GM18517 (cell line): Measurements from ENCODE around the gene ARHGEF1.
A peak's percentile ranks its signal among the peaks of the same experiment; 100 is the strongest.
"Not testable (repeated sequence)": the region's sequence is repeated elsewhere in the genome, so short reads cannot be mapped to it uniquely, and the experiment has no call there.

ENCODE experiments used
- ATAC-seq: cut with Tn5 transposase; IDR thresholded peaks from one replicate; pipeline ENCODE4 v1.9.1; 2021; ENCODE audit warnings: mild to moderate bottlenecking, moderate library complexity; ENCODE audit not compliant: unreplicated experiment

ARHGEF1 gene

DNA sequence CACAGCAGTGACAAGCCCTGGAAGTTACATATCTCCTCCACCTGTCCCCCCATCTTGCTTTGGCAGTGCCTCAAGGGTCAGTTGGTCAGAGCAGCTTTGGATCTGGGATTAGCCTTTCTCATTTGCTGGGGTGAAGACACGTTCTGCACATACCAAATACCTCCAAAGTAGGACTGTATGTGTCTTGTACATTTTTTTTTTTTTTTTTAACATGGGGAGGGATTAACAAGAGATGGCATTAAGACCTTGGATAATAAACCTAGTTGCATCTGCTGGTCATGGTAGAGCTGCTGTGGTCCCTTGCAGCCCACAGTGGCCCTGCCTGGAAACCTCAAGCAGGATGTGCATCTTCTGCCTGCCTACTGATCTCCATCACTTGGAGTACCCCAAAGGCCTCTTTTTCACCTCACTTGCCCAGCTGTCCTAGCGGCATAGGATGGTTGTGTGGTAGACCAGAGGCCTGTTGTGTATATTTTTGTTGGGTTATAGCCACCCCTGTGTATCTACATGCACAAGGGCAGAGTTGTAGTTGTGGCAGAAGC lies 20.5 kb upstream of the ARHGEF1 start:
- ATAC-seq: no peak

DNA sequence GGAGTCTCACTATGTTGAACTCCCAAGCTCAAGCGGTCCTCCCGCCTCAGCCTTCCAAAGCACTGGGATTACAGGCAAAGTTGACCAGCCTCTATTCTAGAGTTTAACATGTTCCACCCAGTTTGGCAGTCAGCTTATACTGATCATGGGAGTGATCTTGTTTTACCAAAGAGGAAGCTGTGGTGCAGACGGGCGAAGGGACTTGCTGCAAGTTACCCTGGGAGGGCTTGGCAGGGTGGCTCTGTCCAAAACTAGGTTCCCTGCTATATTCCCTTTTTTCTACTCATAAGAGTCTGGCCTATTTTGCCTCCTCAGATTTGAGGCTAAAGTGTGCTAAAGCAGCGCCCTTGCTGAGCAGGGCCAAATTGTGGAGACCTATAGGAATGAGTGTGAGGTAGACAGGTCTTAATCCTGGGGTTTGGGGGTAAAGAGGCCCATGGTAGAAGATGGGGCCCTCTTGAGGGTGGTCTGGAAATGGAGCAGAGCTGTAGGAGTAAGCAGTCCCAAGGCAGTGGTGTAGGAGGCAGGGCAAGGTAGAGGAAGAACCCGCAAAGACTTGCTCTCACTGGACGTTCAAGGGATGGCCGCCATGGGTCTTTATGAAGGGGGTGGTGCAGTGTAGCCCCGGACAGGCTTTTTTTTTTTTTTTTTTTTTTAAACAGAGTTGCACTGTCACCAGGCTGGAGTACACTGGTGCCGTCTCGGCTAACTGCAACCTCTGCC lies 19.6 kb upstream of the ARHGEF1 start:
- ATAC-seq: no peak

DNA sequence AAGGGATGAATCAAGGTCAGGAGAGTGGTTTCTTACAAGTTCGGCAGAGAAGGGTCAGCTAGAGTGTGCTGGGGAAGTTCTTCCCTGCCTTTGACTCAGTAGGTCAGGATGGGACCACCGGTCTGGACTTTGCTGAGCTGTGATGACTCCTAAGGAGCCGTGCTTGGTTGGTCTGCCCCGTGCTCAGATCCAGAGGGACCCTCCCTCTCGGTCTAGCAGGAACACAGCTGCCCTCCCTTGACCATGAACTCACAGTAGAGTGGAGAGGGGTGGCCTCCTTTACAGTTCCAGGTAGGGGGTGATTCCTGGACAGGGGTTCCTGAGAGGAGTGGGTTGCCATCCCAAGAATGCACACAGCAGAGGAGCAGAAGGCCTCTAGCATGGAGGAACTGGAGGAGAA lies 18.6 kb upstream of the ARHGEF1 start:
- ATAC-seq: no peak

DNA sequence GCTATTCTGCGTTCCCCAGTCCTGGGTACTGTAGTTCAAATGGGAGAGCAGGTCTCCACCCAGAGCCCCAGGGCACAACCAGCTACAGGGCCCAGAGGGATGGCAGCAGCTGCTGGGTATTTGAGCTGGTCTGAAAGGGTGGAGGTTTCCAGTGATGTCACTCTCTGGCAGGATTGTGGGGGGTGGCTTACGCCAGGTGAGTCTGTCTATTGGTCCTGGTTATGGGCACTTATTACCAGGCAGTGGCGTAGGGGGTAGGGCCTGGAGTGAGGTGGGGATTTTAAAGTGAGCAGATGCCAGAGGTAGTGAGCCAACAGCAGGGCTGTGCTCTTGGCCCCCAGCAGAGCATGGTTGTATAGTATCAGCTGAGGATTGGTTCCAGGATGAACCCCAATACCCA lies 16.7 kb upstream of the ARHGEF1 start:
- ATAC-seq: no peak

DNA sequence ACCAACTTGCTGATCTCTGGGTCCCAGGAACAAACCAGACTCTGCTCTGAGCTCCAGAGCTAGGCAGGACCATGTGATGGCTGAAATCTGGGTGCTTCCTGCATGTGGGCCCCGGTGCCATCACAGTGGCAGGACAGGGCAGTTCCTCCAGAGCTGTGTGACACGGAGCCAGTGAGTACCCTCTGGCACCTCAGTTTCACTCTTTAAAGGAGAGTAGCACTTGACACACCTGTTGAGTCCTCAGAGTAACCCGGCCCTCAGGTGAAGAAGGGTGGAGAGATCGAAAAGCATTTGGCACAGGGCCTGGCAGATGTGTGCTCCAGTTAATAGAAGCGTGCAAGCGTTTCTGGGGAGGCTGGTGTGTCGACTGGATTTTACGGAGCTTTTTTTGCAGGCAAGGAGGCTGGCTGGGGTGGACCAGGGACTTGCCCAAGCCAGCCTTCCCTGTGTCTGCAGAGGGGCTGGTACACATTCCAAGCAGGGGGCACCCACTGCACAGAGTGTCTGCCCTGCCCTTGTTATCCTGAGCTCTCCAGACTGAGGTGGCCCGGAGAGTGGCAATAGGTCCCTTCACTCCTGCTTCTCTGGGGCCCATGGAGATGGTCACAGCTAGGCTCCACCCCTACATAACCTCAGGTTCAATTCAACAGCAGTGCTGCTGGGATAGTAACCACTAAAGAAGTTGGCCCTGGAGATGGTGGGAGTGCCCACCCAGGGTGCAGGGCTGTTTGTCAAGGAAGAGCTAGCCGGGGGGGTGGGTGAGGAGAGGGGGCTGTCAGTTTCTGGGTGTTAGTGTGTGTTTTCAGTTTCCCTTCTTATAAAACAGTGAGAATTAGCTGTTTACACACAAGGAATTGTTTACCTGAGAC lies 14.6 kb upstream of the ARHGEF1 start:
- ATAC-seq: no peak

DNA sequence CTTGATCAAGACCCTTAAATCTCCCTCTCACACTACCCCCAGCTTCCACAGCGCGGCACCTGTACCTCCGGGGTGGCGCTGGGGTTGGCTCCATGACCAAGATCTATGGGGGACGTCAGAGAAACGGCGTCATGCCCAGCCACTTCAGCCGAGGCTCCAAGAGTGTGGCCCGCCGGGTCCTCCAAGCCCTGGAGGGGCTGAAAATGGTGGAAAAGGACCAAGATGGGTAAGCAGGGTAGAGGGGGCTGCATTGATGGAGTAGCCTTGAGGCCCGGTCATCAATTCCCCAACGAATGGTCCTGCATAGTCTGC lies 14.0 kb upstream of the ARHGEF1 start:
- ATAC-seq: no peak

DNA sequence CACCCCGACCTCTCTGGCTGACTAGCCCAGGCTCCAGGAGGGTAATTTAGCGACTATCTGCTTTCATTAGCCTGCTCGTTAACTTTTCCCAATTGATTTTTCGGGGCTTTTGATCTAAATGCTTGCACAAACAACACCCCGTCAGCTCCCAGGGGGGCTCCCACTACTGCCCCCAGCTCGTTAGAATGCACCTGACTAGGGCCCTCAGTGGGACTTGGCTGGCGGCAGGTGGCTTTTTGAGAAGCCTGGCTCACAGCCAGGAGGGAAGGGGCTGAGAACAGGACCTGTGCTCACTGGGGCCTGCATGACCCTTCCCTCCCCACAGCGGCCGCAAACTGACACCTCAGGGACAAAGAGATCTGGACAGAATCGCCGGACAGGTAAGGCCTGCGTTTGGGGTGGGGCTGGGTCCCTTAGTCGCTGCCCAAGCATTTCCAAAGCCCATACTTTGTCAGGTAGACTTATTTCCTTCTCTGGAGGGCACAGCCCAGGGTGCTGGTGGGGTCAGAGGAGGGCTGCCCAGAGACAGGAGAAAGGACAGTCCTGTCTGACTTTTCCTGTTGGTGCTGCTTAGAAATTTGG lies 13.5 kb upstream of the ARHGEF1 start:
- ATAC-seq: no peak

DNA sequence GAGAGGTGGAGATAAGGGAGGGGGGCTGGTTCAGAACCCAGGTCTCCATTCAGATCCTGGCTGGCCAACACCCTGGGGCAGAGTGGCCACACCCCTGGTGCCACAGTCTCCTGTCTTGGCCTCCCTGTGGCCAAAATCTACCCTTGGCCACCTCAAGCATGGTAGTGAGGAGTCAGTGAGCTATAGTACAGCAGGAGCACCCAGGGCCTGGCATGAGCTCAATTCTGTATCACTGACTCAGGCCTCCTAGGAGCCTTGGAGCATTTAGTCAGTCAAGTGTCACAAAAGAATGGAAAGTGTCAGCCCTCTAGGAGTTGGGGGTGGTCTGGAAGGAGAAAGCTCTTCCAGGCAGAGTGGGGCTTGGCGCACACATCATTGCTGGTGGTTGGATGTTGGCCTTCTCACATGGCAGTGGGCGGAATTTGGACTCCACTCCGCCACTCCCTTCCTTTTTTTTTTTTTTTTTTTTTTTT lies 12.5 kb upstream of the ARHGEF1 start:
- no peak for ATAC-seq

DNA sequence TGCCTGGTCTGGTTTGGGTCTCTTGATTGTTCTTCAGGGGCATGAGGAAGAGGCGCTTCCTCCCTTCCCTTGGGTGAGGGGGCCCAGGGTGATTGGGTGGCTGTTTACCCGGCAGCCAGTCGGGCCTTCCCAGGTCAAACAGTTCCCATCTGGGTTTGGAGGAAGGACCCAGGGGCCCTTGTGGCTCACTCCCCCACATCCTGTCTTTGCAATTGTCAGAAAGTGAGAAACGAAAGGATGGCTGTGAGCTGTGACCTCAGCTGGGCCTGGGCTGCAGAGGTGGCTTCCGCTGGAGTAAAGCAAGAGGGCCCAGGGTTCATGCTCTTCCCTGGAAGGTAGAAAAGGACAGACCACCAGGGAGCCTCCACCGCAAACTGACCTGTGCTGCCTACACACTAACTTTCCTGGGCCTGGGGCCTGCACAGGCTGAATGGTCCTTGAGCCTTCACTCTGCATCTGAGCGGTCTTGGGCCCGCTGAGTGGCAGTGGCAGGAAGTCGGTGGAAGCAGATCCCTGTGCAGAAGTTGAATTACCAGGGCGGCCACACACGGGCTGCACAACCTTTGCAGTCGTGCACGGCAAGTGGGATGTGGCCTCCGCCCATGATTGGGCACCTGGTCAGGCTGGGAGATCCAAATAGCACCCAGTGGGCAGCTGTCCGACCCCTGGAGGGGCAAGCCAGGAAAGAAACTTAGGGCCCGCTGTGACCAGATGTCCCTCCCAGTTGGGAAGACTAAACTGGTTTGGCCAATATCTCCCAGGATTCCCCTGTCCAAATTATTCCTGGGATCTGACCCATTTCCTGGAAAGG lies 11.2 kb upstream of the ARHGEF1 start:
- peak; percentile 38 for ATAC-seq

DNA sequence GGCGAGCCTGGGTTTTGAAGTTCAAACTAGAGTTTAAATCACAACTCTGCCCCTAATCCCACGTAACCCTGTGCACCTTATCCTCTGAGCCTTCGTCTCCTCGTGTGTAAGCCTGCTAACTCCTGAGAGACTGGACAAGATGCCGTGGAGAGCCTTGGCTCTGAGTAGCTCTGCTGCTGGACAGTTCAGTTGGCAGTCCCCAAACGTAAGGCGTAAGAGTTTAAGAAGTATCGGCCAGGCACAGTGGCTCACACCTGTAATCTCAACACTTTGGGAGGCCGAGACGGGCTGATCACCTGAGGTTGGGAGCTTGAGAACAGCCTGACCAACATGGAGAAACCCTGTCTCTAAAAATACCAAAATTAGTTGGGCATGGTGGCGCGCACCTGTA lies 10.6 kb upstream of the ARHGEF1 start:
- no peak for ATAC-seq

DNA sequence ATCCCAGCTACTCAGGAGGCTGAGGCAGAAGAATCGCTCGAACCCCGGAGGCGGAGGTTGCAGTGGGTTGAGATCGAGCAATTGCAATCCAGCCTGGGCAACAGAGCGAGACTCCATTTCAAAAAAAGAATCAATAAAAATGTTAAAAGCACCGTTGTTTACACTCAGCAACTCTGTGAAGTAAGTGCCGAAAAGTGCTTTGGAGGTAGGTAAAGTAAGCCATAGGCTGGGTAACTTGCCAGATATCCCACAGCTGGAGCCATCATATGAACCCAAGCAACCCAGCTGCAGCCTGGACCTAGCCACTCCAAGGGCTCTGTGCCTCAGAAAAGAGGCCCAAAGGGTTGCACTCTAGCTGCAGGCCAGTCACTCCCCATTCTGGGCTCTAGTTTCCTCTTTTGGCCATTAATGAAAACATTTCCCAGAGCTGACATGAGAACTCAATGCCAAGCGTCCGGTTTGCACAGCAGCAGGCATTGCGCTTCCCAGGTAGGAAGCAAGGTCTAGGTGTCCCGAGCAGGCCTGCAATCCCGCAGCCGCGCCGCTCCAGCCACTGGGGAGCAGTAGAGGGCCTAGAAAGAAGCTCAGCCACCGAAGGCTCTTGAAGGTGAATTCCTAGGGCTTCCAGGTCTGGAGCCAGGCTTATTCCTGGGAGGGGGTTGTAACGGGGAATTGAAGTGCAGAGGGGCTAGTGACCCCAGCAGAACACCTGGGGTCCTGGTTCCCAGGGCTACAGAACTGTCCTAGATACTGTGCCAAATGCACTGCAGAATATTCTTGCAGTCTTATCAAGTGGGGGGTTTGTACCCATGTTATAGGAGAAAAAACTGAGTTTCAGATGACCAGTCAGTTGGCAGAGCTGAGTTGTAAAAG lies 10.0 kb upstream of the ARHGEF1 start:
- ATAC-seq: no peak

DNA sequence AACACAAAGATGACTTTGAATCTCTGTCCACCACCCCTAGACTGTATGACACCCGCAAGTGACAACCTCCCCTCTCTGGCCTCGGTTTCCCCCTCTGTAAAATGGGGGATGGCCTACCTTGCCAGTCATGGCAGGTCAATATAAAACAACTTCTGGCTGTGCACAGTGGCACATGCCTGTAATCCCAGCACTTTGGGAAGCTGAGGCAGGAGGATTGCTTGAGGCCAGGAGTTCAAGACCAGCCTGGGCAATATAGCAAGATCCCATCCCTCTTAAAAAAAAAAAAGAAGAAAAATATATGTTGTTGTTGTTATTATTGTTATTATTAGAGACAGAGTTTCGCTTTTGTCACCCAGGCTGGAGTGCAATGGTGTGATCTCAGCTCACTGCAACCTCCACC lies 7.0 kb upstream of the ARHGEF1 start:
- ATAC-seq: not testable (repeated sequence)

DNA sequence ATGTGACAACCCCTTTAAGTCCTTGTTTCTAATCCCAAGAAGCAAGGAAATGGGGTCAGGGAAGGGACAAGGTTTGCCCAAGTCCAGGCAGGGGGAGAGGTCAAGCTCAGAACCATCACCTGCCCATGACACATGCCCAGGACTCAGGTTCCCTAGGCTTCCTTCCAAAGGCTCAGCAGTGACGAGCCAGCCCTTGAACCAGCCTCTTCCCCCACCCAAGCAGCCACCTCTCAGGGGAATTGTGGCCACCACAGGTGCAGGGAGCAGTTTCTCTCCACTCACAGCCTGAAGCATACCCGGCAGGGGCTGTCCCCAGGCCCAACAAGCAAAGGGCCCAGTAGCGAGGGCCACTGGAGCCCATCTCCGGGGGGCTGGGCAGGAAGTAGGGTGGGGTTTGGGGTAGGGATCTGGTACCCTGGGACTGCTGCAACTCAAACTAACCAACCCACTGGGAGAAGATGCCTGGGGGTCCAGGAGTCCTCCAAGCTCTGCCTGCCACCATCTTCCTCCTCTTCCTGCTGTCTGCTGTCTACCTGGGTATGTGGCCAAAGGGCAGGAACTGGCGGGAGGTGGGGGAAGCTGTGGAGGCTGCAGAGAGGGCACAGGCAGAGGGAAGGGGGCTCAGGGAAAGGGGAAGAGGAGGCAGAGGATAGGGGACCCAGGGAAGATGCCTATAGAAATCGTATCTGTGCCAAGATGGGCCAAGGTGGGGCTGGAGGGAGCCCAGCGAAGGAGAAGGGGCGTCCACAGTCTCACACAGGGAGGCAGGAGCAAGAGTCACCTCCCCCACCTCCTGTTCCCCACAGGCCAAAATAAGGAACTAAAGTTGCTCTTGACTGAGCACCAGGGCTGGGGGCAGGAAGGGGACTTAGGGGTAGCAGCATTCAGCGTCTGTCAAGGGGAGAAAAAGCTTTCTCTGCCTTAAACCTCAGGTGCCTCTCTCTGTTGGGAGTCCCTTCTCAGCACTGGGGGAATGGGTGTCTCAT lies 5.8 kb upstream of the ARHGEF1 start, which contains the start of gene CD79A:
Gene CD79A, plus strand, starts transcription at position 433 of the 986 bp plus-strand sequence. Its CDS starts 26 bp downstream, at position 459.
- ATAC-seq: peak; percentile 63

DNA sequence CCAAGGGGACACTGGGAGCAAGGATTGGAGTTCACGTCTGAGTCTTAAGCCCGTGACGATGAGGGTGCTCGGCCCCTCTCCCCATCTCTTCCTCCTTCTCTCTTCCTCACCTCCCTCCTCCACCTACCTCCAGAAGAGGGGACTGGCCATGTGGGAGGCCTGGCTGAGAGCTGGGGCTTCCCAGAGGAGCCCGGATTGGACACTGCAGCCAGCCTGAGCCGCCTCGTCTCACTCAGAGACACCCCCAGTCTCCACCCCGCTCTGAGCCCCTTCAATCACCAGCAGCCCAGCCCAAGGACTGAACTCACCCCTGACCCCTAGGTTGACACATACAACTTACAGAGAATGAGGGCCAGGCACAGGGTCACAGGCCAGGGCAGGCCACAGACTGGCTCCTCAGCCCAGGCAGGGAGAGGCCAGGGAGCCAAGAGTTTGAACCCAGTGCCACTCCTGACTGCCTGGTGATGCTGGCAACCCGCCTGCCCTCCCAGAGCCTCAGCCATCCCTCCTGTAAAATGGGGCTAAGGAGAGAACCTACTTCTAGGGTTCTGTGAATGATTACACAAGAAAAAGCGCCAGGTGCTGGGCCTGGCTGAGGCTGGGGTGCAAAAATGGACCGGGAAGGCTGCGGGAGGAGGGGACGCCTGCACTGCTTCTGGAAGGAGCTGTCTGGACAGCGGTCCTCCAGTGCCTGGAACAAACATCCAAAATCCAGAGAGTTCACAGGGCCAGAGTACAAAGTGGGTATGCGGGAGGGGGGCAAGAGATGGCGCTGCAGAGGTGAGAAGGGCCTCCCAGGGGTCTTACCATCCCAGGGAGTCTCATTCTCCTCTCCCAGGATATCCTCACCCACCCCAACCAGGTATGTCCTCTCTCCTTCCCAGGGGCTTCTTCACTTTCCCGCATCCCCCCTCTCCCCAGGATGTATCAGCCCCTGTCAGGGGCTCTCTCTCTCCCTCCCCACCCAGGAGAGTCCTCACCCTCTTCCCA lies 4.8 kb upstream of the ARHGEF1 start:
- ATAC-seq: no peak

DNA sequence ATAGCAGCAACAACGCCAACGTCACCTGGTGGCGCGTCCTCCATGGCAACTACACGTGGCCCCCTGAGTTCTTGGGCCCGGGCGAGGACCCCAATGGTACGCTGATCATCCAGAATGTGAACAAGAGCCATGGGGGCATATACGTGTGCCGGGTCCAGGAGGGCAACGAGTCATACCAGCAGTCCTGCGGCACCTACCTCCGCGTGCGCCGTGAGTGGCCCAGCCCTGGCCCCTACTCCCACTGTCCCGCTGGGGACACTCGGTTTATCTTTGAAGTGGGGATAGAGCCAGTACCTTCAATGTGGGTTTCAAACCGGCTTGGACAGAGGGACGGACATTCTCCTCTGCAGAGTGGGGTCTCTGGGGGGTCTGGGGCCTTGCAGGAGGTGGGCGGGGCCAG lies 3.9 kb upstream of the ARHGEF1 start:
- ATAC-seq: no peak

DNA sequence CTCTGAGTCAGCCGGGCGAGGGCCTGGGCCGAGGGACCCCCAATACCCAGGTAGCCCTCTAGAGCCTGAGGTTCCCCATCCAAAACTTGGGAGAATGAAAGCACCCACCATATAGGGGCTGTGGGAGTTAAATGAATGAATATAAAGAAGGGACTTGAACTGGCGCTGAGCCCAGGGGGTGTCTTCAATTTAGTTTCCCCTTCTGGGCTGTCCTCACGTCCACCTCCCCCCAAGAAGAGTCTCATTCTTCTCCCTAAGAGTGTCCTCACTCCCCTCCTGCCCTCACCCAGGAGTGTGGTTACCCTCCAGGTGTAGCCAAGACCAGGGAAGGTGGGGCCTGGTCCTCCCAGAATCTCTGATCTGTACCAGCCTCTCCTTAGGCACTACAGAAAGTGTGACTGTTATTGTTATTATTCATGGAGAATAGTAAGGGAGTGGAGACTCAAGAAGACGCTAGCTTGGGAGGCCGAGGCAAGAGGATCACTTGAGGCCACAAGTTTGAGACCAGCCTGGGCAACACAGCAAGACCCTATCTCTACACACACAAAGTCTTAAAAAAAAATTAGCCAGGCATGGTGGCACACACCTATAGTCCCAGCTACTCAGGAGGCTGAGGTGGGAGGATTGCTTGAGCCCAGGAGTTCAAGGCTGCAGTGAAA lies 3.2 kb upstream of the ARHGEF1 start:
- ATAC-seq: no peak

DNA sequence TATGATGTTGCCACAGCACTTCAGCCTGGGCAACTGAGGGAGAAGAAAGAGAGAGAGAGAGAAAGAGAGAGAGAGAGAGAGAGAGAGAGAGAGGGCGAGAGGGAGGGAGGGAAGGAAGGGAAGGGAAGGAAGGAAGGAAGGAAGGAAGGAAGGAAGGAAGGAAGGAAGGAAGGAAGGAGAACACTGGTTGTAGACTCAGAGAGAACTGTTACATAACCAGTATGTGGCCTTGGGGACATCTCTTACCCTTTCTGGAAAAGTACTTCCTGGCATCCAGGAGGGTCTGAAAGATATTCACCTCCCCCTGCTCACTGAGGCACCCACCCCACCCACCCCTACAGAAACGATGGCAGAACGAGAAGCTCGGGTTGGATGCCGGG lies 2.7 kb upstream of the ARHGEF1 start:
- no peak for ATAC-seq
